ENCODE data around the gene NIT2. TPM values are rescaled to one million over a fixed set of nuclear protein-coding genes. Genes with fewer than 3 reads are reported as not detected.
"Not testable (repeated sequence)": the region's sequence is repeated elsewhere in the genome, so short reads cannot be mapped to it uniquely, and the experiment has no call there.

NIT2 gene
- total and polyA plus RNA-seq, 2 donors = 39.1 to 40.9 TPM

DNA sequence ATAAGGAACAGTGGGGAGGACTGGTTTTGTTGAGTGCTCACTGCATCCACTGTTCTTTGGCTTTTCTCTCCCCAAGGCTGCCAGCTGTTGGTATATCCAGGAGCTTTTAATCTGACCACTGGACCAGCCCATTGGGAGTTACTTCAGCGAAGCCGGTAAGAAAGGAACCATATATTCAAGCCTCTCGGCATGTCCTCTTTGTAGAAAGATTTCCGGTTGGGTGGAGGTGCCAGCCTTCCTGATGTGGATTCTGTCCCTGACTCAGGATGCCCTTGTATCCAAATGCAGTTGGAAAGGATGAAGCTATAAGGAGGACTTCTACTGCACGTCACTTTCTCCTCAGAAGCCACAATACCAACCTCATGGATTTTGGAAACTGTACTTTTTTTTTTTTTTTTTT lies 14.2 kb downstream of the NIT2 start:
- no peaks in the 10 kb centered on the region for H3K4me1 ChIP-seq (ENCODE audit: control insufficient read depth in 2 of 2, insufficient read depth in 2 of 2, low read length in 2 of 2)
- H3K27ac ChIP-seq (ENCODE audit: low read depth in 1 of 2, low read length in 1 of 2) = no peak overlapping the region
- no peak overlapping the region for H3K4me3 ChIP-seq (ENCODE audit: low read length in 2 of 2)
- peaks cover 12 to 48% of the 10 kb centered on the region in 2 donors for H3K36me3 ChIP-seq (ENCODE audit: control insufficient read depth in 2 of 2, insufficient read depth in 2 of 2, low read length in 1 of 2)
- DNase-seq (ENCODE audit: low read depth in 6 of 9, low spot score in 9 of 9) = no peak
- H3K27me3 ChIP-seq (ENCODE audit: control insufficient read depth in 2 of 2, insufficient read depth in 1 of 2, low read length in 1 of 2) = no peaks in the 10 kb centered on the region
- no peaks in the 10 kb centered on the region for H3K9me3 ChIP-seq (ENCODE audit: control insufficient read depth in 2 of 2, insufficient read depth in 1 of 2, low read length in 1 of 2)
- whole genome bisulfite sequencing = 98% methylated on average over 5 of the region's 5 CpGs

DNA sequence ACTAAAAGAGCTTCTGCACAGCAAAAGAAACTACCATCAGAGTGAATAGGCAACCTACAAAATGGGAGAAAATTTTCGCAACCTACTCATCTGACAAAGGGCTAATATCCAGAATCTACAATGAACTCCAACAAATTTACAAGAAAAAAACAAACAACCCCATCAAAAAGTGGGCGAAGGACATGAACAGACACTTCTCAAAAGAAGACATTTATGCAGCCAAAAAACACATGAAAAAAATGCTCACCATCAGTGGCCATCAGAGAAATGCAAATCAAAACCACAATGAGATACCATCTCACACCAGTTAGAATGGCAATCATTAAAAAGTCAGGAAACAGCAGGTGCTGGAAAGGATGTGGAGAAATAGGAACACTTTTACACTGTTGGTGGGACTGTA lies 17.2 kb downstream of the NIT2 start:
- WGBS = 100% methylated on average over 1 of the region's 2 CpGs

DNA sequence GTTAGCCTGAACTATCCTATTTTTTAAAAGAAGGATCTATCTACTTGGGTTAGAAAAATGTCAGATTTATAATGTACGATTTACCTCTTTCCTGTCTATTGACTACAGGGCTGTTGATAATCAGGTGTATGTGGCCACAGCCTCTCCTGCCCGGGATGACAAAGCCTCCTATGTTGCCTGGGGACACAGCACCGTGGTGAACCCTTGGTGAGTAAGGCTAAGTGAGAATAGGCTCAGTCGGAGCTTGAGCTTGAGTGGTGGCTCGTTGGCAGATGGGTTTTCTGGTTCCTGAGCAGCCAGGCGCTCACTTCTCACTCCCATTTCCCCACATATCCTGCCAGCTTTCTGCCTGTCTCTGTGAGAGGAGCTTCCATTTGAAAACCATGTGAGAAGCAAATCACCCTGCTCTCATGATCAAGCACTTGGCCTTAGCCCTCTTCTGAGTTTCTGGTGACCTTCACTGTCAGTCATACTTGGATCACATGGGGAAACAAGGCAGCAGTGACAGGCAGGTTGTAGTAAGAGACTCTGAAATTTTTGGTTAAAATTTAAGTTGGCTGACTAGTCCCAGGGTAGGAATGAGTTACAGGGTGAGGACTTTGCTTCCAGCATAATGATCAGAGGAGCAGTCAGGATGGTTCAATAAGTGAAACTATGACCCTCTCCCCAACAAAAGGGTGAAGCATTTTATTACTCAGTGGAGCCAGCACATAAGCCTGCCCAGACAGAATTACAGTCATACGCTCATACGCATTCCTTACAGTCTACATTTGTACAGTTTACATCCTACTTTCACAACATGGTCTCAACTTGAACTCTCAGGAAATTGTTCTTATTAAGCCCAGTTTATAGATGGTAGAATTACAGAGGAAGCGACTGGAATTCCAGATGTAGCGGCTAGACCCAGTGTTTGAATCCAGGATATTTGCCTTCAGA lies 18.0 kb downstream of the NIT2 start:
- Histone ChIP-seq H3K36me3 (ENCODE audit: control insufficient read depth in 2 of 2, insufficient read depth in 2 of 2, low read length in 1 of 2) (peaks cover 10 to 60% of the 10 kb centered on the region in 2 donors), H3K4me1 (ENCODE audit: control insufficient read depth in 2 of 2, insufficient read depth in 2 of 2, low read length in 2 of 2) (no peaks in the 10 kb centered on the region), H3K4me3 (ENCODE audit: low read length in 2 of 2) (no peak overlapping the region), H3K27me3 (ENCODE audit: control insufficient read depth in 2 of 2, insufficient read depth in 1 of 2, low read length in 1 of 2) (no peaks in the 10 kb centered on the region), H3K27ac (ENCODE audit: low read depth in 1 of 2, low read length in 1 of 2) (no peak overlapping the region), H3K9me3 (ENCODE audit: control insufficient read depth in 2 of 2, insufficient read depth in 1 of 2, low read length in 1 of 2) (no peaks in the 10 kb centered on the region)
- no peak for DNase-seq (ENCODE audit: low read depth in 6 of 9, low spot score in 9 of 9)
- WGBS = 97% methylated on average over 10 of the region's 10 CpGs

More for the DNA sequence above, 17.2 kb downstream of the NIT2 start:
- not testable (repeated sequence) for H3K27ac ChIP-seq (ENCODE audit: low read depth in 1 of 2, low read length in 1 of 2); H3K4me1 ChIP-seq (ENCODE audit: control insufficient read depth in 2 of 2, insufficient read depth in 2 of 2, low read length in 2 of 2); DNase-seq (ENCODE audit: low read depth in 6 of 9, low spot score in 9 of 9); H3K4me3 ChIP-seq (ENCODE audit: low read length in 2 of 2); H3K27me3 ChIP-seq (ENCODE audit: control insufficient read depth in 2 of 2, insufficient read depth in 1 of 2, low read length in 1 of 2); H3K9me3 ChIP-seq (ENCODE audit: control insufficient read depth in 2 of 2, insufficient read depth in 1 of 2, low read length in 1 of 2)
- peaks cover 10 to 63% of the 10 kb centered on the region in 2 donors for H3K36me3 ChIP-seq (ENCODE audit: control insufficient read depth in 2 of 2, insufficient read depth in 2 of 2, low read length in 1 of 2)

DNA sequence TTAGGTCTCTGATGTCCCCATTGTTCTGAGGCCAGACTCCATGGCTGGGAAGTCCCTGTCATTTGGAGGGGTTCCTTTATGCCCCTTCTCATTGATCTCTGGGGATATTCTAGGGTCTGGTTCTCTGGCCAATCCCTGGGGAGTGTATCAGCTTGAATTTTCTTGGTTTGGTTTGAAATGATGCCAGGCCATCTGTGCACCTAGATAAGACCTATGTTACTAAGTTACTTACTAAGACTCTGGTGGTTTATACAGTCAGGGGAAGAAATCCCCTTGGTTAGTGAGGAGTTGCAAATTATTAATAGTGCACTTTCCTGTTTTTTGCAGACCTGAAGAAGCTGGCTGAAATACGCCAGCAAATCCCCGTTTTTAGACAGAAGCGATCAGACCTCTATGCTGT lies 20.3 kb downstream of the NIT2 start:
- H3K9me3 ChIP-seq (ENCODE audit: control insufficient read depth in 2 of 2, insufficient read depth in 1 of 2, low read length in 1 of 2) = no peaks in the 10 kb centered on the region
- H3K4me1 ChIP-seq (ENCODE audit: control insufficient read depth in 2 of 2, insufficient read depth in 2 of 2, low read length in 2 of 2) = no peaks in the 10 kb centered on the region
- 97% methylated on average over 3 of the region's 3 CpGs for WGBS
- H3K4me3 ChIP-seq (ENCODE audit: low read length in 2 of 2) = no peak overlapping the region
- H3K27ac ChIP-seq (ENCODE audit: low read depth in 1 of 2, low read length in 1 of 2) = no peak overlapping the region
- no peak for DNase-seq (ENCODE audit: low read depth in 6 of 9, low spot score in 9 of 9)
- peaks cover 10 to 42% of the 10 kb centered on the region in 2 donors for H3K36me3 ChIP-seq (ENCODE audit: control insufficient read depth in 2 of 2, insufficient read depth in 2 of 2, low read length in 1 of 2)
- no peaks in the 10 kb centered on the region for H3K27me3 ChIP-seq (ENCODE audit: control insufficient read depth in 2 of 2, insufficient read depth in 1 of 2, low read length in 1 of 2)

DNA sequence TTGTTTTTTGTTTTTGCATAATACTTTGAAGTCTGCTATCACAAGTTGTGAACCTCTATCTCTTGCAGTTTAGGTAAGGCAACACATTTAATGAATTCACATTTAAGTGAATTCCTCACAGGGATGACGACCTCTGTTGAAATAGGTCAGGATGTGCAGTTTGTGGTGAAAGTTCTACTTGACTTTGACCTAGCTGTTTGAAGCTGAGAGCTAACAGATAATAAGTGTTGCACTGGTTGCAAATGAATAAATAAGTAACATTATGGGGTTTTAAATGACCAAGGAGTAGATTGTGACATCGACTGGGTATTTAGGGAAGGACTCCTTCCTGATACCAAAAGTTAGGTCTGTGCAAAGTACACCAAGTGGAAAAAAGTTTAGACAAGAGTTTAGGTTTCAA lies 23.9 kb downstream of the NIT2 start:
- no peak for DNase-seq (ENCODE audit: low read depth in 6 of 9, low spot score in 9 of 9)
- no peak overlapping the region for H3K27ac ChIP-seq (ENCODE audit: low read depth in 1 of 2, low read length in 1 of 2)
- WGBS = 96% methylated on average over 2 of the region's 2 CpGs
- H3K9me3 ChIP-seq (ENCODE audit: control insufficient read depth in 2 of 2, insufficient read depth in 1 of 2, low read length in 1 of 2) = no peaks in the 10 kb centered on the region
- no peaks in the 10 kb centered on the region for H3K27me3 ChIP-seq (ENCODE audit: control insufficient read depth in 2 of 2, insufficient read depth in 1 of 2, low read length in 1 of 2)
- H3K36me3 ChIP-seq (ENCODE audit: control insufficient read depth in 2 of 2, insufficient read depth in 2 of 2, low read length in 1 of 2) = peaks cover 6 to 38% of the 10 kb centered on the region in 2 donors
- no peak overlapping the region for H3K4me3 ChIP-seq (ENCODE audit: low read length in 2 of 2)
- no peaks in the 10 kb centered on the region for H3K4me1 ChIP-seq (ENCODE audit: control insufficient read depth in 2 of 2, insufficient read depth in 2 of 2, low read length in 2 of 2)

DNA sequence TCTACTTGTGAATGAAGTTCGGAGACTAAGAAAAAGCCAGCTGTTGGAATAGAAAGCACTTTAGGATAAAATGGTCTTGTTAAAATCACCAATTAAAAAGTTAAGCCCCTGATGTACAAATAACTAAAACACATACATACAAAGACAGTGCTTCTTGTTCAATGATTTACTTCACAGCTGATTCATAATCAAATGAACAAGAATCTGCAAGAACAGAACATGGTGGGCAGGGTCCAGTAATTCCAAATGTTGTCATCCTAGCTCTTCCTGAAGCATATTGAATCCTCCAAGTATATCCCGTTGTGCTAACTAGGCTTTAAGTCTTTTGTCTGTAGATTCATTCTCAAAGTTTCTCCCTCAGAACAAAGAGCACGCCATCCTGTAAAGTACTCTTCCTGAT lies 24.5 kb downstream of the NIT2 start:
- Histone ChIP-seq H3K27me3 (ENCODE audit: control insufficient read depth in 2 of 2, insufficient read depth in 1 of 2, low read length in 1 of 2) (no peaks in the 10 kb centered on the region), H3K4me3 (ENCODE audit: low read length in 2 of 2) (no peak overlapping the region), H3K4me1 (ENCODE audit: control insufficient read depth in 2 of 2, insufficient read depth in 2 of 2, low read length in 2 of 2) (no peaks in the 10 kb centered on the region), H3K36me3 (ENCODE audit: control insufficient read depth in 2 of 2, insufficient read depth in 2 of 2, low read length in 1 of 2) (peaks cover 3 to 37% of the 10 kb centered on the region in 2 donors), H3K27ac (ENCODE audit: low read depth in 1 of 2, low read length in 1 of 2) (no peak overlapping the region), H3K9me3 (ENCODE audit: control insufficient read depth in 2 of 2, insufficient read depth in 1 of 2, low read length in 1 of 2) (no peaks in the 10 kb centered on the region)
- 98% methylated on average over 3 of the region's 3 CpGs for WGBS
- no peak for DNase-seq (ENCODE audit: low read depth in 6 of 9, low spot score in 9 of 9)

DNA sequence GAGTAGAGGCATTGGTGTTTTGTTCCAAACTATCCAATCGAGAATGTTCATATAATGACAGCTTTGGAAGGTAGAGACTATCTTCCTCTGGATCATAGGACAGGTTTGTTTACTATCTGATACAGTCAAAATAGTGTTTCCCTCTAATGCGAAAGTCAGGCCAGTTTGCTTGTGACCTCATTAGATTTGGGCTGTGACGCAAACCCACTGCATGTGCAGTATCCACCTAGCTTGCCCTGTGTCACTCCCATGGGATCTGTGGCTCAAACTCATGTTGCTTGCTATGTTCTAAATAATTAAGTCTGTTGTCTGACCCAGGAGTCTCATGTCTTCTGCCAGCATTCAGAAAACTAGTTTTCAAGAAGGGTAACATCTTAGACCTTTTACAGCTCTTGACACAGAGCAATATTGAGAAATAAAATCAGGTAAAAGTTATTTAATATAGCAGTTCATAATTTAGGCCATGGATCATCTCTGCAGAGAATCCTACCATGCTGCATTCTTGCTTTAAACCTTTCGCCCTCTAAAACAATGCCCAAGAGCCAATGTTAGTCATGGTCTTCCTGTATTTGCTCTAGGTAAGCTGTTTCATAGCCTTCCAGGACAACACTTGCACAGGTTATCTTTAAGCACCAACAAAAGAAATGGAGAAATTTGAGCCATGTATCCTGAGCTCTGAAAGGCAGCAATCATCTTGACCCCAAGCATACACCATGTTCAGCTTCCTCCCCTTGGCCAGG lies 26.4 kb downstream of the NIT2 start:
- Histone ChIP-seq H3K36me3 (ENCODE audit: control insufficient read depth in 2 of 2, insufficient read depth in 2 of 2, low read length in 1 of 2) (peaks cover under 1 to 35% of the 10 kb centered on the region in 2 donors), H3K4me3 (ENCODE audit: low read length in 2 of 2) (no peak overlapping the region), H3K4me1 (ENCODE audit: control insufficient read depth in 2 of 2, insufficient read depth in 2 of 2, low read length in 2 of 2) (no peaks in the 10 kb centered on the region), H3K9me3 (ENCODE audit: control insufficient read depth in 2 of 2, insufficient read depth in 1 of 2, low read length in 1 of 2) (no peaks in the 10 kb centered on the region), H3K27ac (ENCODE audit: low read depth in 1 of 2, low read length in 1 of 2) (no peak overlapping the region), H3K27me3 (ENCODE audit: control insufficient read depth in 2 of 2, insufficient read depth in 1 of 2, low read length in 1 of 2) (no peaks in the 10 kb centered on the region)
- 87% methylated on average over 4 of the region's 4 CpGs for WGBS
- no peak for DNase-seq (ENCODE audit: low read depth in 6 of 9, low spot score in 9 of 9)

DNA sequence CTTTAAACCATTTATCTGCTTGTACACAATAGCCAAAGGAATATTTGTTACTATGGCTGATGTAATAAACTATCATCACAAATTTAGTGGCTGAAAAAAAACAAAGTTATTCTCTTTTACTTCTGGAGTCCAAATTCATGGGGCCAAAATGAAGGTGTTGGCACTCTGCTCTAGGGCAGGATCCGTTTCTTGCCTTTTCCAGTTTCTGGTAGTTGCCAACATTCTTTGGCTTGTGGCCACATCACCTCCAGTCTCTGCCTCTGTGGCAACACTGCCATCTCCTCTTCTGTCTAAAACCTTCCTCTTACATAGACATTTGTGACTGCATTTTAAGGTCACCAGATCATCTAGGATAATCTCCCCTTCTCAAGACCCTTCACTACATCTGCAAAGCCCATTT lies 27.3 kb downstream of the NIT2 start:
- Histone ChIP-seq H3K9me3 (ENCODE audit: control insufficient read depth in 2 of 2, insufficient read depth in 1 of 2, low read length in 1 of 2) (no peaks in the 10 kb centered on the region), H3K27me3 (ENCODE audit: control insufficient read depth in 2 of 2, insufficient read depth in 1 of 2, low read length in 1 of 2) (no peaks in the 10 kb centered on the region), H3K4me3 (ENCODE audit: low read length in 2 of 2) (no peak overlapping the region), H3K36me3 (ENCODE audit: control insufficient read depth in 2 of 2, insufficient read depth in 2 of 2, low read length in 1 of 2) (peaks cover 5 to 36% of the 10 kb centered on the region in 2 donors), H3K4me1 (ENCODE audit: control insufficient read depth in 2 of 2, insufficient read depth in 2 of 2, low read length in 2 of 2) (no peaks in the 10 kb centered on the region), H3K27ac (ENCODE audit: low read depth in 1 of 2, low read length in 1 of 2) (no peak overlapping the region)
- WGBS = 97% methylated on average over 1 of the region's 1 CpG
- DNase-seq (ENCODE audit: low read depth in 6 of 9, low spot score in 9 of 9) = no peak

DNA sequence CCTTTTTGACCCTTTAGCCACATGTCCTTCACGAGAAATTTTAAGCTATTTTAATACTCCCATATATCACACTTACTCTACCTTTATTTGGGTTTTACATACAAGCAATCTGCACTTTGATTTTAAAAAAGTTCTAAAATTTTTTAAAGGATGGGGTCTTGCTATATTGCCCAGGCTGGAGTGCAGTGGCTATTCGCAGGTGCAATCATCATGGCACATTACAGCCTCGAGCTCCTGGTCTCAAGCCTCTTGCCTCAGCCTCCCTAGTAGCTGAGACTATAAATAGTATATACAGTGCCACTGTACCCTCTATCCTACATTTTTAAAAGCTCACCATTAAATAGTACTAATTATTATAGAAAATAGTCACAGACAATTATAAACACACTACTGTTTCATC lies 29.9 kb downstream of the NIT2 start:
- Histone ChIP-seq H3K4me3 (ENCODE audit: low read length in 2 of 2) (no peak overlapping the region), H3K27ac (ENCODE audit: low read depth in 1 of 2, low read length in 1 of 2) (no peak overlapping the region), H3K4me1 (ENCODE audit: control insufficient read depth in 2 of 2, insufficient read depth in 2 of 2, low read length in 2 of 2) (no peaks in the 10 kb centered on the region), H3K27me3 (ENCODE audit: control insufficient read depth in 2 of 2, insufficient read depth in 1 of 2, low read length in 1 of 2) (no peaks in the 10 kb centered on the region), H3K9me3 (ENCODE audit: control insufficient read depth in 2 of 2, insufficient read depth in 1 of 2, low read length in 1 of 2) (no peaks in the 10 kb centered on the region), H3K36me3 (ENCODE audit: control insufficient read depth in 2 of 2, insufficient read depth in 2 of 2, low read length in 1 of 2) (peaks cover 15 to 53% of the 10 kb centered on the region in 2 donors)
- WGBS = 97% methylated on average over 3 of the region's 3 CpGs
- DNase-seq (ENCODE audit: low read depth in 6 of 9, low spot score in 9 of 9) = no peak
